Kidney (tissue), 14 donors: ENCODE data around the gene IL22RA2. TPM values are rescaled to one million over a fixed set of nuclear protein-coding genes. Genes with fewer than 3 reads are reported as not detected.

Experiments
- DNase-seq, 5 donors: peaks; one replicate each; pipeline ENCODE4 v3.0.0-alpha.2; 2013 to 2020
- FAIRE-seq: peaks from 2 replicates; lab custom pipeline; 2012; peaks lifted over from hg19 to GRCh38; lab: Jason Lieb, UNC
- H3K27ac ChIP-seq, 2 donors: one replicate each; pipeline ENCODE4 v1.7.0; 2013; ENCODE audit warnings: low read depth in 2 of 2, low read length in 2 of 2, inconsistent platforms in 1 of 2
- H3K27me3 ChIP-seq: one replicate; pipeline ENCODE4 v1.7.1; 2013; ENCODE audit warnings: low read length, inconsistent platforms; ENCODE audit not compliant: control insufficient read depth, insufficient read depth
- H3K36me3 ChIP-seq, 3 donors: one replicate each; pipeline versions ENCODE4 v1.7.0 to v1.7.1; 2013; ENCODE audit warnings: low read length in 3 of 3, control low read depth in 1 of 3, inconsistent platforms in 1 of 3; ENCODE audit not compliant: insufficient read depth in 3 of 3, control insufficient read depth in 2 of 3
- H3K4me1 ChIP-seq, 3 donors: one replicate each; pipeline versions ENCODE4 v1.7.0 to v1.7.1; 2013; ENCODE audit warnings: low read length in 3 of 3, inconsistent platforms in 1 of 3, low read depth in 1 of 3; ENCODE audit not compliant: control insufficient read depth in 2 of 3, insufficient read depth in 2 of 3
- H3K4me3 ChIP-seq, 3 donors: one replicate each; pipeline versions ENCODE4 v1.7.0 to v1.8.1; 2013; ENCODE audit warnings: low read length in 3 of 3, control low read depth in 1 of 3, inconsistent platforms in 1 of 3
- H3K9ac ChIP-seq, 3 donors: one replicate each; pipeline versions ENCODE4 v1.7.0 to v1.7.1; 2013; ENCODE audit warnings: low read length in 3 of 3, control low read depth in 1 of 3, inconsistent platforms in 1 of 3
- H3K9me3 ChIP-seq, 3 donors: one replicate each; pipeline versions ENCODE4 v1.7.0 to v1.7.1; 2013; ENCODE audit warnings: low read length in 3 of 3, control low read depth in 1 of 3, inconsistent platforms in 1 of 3; ENCODE audit not compliant: control insufficient read depth in 2 of 3, insufficient read depth in 1 of 3
- CTCF ChIP-seq: IDR thresholded peaks from 3 replicates; pipeline ENCODE4 v1.5.1; 2012; ENCODE audit warnings: mild to moderate bottlenecking, moderate library complexity, borderline replicate concordance; ENCODE audit not compliant: insufficient read depth; ENCODE audit errors: extremely low read depth
- intact Hi-C: fragments of 100-400 bp; cut with DNase I; formaldehyde crosslinking; loops from one replicate; pipeline ENCODE4 v1.11.1; 2022
- polyA plus RNA-seq: library from polyadenylated mRNA; stranded (reverse); fragments of 350-450 nt; fragmentation: Illumina TruSeq; extraction: RNeasy Lipid Tissue Mini Kit (QIAGEN cat#74804); gene quantifications from one replicate; pipeline ENCODE4 v1.2.3, GENCODE V29; 2014; ENCODE audit warnings: low read depth, low replicate concordance; ENCODE audit not compliant: insufficient read depth
- total RNA-seq: library from RNA; stranded (reverse); fragmentation: NEBNext Ultra II Directional; extraction: Animal tissue kit (Norgen Biotek cat#: 25700); gene quantifications from one replicate; pipeline ENCODE4 v1.2.1, GENCODE V29; 2021
- donor health status: control.
- donor health status: control.
- donor health status: control.
- donor health status: control.
- donor health status: control.
- donor health status: DM: yes; HTN: yes; CAD: no.
- donor health status: Normal renal cell carcinoma (clear cell type).

IL22RA2 gene
- total and polyA plus RNA-seq, 2 donors from 2014 or later, result not detected

GRCh38 chr6:137165375-137166246 is 7.8 kb downstream of the IL22RA2 start:
- Histone ChIP-seq H3K27me3 (no peaks in the 10 kb centered on the region), H3K9ac (no peak overlapping the region), H3K4me3 (no peak overlapping the region), H3K4me1 (no peaks in the 10 kb centered on the region), H3K36me3 (no peaks in the 10 kb centered on the region), H3K27ac (no peak overlapping the region), H3K9me3 (no peaks in the 10 kb centered on the region)
- no peak for TF ChIP-seq CTCF
- intact Hi-C loops, result no loop called here
- FAIRE-seq, result no peak
- DNase-seq, result no peak

DNA sequence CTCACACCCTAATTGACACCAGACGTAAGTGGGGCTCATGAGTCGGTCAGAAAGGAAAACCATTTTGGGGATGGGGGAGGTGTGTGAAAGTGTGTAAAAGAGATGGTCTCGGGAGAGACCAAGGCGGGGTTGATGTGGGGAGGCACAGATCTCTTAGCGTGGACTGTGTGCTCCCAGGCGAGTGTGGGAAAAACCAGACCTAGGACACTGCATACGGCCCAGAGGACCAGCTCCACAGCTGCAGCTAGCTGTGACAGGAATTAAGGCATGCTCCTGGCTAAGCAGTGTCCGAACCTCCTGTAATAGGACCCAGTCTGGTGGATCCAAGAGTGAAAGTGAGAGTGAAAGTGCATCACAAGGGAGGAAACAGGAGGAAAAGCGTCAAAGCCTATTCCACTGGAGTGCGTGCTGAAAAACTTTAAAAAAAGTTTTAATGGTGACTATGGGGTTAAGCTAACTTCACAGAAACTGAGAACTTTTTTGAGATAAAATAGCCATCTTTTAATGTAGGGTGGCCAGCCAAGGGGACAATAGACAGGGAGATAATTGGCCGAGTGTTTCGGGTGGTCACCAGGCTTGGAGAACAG is 9.6 kb downstream of the IL22RA2 start:
- Histone ChIP-seq H3K9ac (no peak overlapping the region), H3K27ac (no peak overlapping the region), H3K9me3 (no peaks in the 10 kb centered on the region), H3K36me3 (no peaks in the 10 kb centered on the region), H3K4me3 (no peak overlapping the region), H3K4me1 (no peaks in the 10 kb centered on the region), H3K27me3 (no peaks in the 10 kb centered on the region)
- TF ChIP-seq CTCF, result no peak
- DNase-seq (no peak), FAIRE-seq (no peak)
- intact Hi-C loops, result no loop called here

GRCh38 chr6:137162692-137163306 is 10.6 kb downstream of the IL22RA2 start:
- intact Hi-C loops, result no loop called here
- no peaks in the 10 kb centered on the region for H3K9me3 ChIP-seq
- H3K27ac ChIP-seq, result no peak overlapping the region
- no peak for TF ChIP-seq CTCF
- no peaks in the 10 kb centered on the region for H3K27me3 ChIP-seq
- no peak overlapping the region for H3K9ac ChIP-seq
- no peak for FAIRE-seq
- no peak for DNase-seq
- H3K4me1 ChIP-seq, result no peaks in the 10 kb centered on the region
- H3K36me3 ChIP-seq, result no peaks in the 10 kb centered on the region
- H3K4me3 ChIP-seq, result no peak overlapping the region
